ENCODE measurements around the gene ARL5C. TPM values are rescaled to one million over a fixed set of nuclear protein-coding genes. Genes with fewer than 3 reads are reported as not detected.
"Not testable (repeated sequence)": the region's sequence is repeated elsewhere in the genome, so short reads cannot be mapped to it uniquely, and the experiment has no call there.

Gene ARL5C
- total and polyA plus RNA-seq, 2 experiments from 2014 or later = not detected

DNA sequence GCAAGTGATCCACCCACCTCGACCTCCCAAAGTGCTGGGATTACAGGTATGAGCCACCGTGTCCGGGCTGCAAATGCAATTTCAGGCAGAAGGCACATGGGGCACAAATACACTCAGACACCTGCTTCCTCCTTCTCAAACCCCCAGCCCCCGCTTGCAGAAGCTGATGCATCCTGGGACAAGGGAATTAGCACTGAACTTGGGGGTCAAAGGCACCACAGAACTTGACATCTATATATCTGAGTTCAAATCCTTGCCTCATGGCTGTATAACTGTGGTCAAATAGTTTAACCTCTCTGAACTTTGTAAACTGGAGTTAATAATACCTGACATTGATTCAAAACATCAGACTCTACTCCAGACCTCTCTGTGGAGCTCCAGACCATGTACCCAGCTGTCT is 4.1 kb upstream of the ARL5C start:
- Histone ChIP-seq H3K4me2 (ENCODE audit: unreplicated experiment) (no peak overlapping the region), H4K20me1 (ENCODE audit: insufficient read depth) (no peaks in the 10 kb centered on the region), H3K4me3 (no peak overlapping the region), H3F3A (ENCODE audit: insufficient read depth) (no peaks in the 10 kb centered on the region), H3K27ac (no peak overlapping the region), H3K79me2 (ENCODE audit: insufficient read depth) (no peaks in the 10 kb centered on the region), H3K9me3 (ENCODE audit: low read depth) (no peaks in the 10 kb centered on the region), H3K9ac (no peak overlapping the region), H3K27me3 (replicated peaks; ENCODE audit: insufficient read depth) (no peaks in the 10 kb centered on the region; the same call in 1 of the 2 replicates), H3K4me1 (ENCODE audit: insufficient read depth) (no peaks in the 10 kb centered on the region), H2AFZ (no peak overlapping the region), H3K36me3 (ENCODE audit: low read depth) (no peaks in the 10 kb centered on the region), H3K9me2 (ENCODE audit: insufficient read depth) (no peaks in the 10 kb centered on the region)
- no peak for DNase-seq
- WGBS, 2 experiments (ENCODE audit: low coverage in 1 of 2, low lambda C conversion rate in 2 of 2, missing lambda C conversion rate in 2 of 2) = 70 to 72% methylated on average over 4 of the region's 4 CpGs
- in situ Hi-C loops (cut with MboI) = no loop called here
- TF ChIP-seq EZH2phosphoT487 (IDR thresholded peaks at IDR 0.05; ENCODE audit: insufficient read depth, low read depth) (no peak), EZH2 (IDR thresholded peaks at IDR 0.05; ENCODE audit: insufficient read depth, poor library complexity, severe bottlenecking) (no peak)

DNA sequence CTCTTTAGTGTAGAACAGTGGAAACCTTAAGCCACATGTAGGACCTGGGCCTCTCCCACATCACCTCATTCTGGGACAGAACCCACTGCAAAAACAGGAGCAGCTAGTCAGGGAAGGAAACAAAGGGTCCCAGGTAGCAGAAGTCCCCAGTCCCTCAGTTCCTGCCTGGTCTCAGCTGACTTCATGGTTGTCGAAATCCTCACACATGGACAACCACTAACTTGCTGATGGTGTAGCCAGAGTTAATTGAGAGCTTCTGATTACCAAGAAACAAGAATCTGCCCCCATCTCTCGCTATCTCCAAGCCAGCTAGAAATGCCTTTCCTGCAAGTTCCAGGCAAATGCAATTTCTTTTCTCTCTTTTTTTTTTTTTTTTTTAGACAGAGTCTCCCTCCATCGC is 3.6 kb upstream of the ARL5C start:
- no peaks in the 10 kb centered on the region for H3K9me3 ChIP-seq (ENCODE audit: low read depth)
- H3K9me2 ChIP-seq (ENCODE audit: insufficient read depth) = no peaks in the 10 kb centered on the region
- WGBS, 2 experiments (ENCODE audit: low coverage in 1 of 2, low lambda C conversion rate in 2 of 2, missing lambda C conversion rate in 2 of 2) = 48 to 55% methylated on average over 3 of the region's 3 CpGs
- H3K4me1 ChIP-seq (ENCODE audit: insufficient read depth) = no peaks in the 10 kb centered on the region
- H3K4me3 ChIP-seq = no peak overlapping the region
- no peaks in the 10 kb centered on the region for H3F3A ChIP-seq (ENCODE audit: insufficient read depth)
- H4K20me1 ChIP-seq (ENCODE audit: insufficient read depth) = no peaks in the 10 kb centered on the region
- H2AFZ ChIP-seq = no peak overlapping the region
- no peak for TF ChIP-seq EZH2phosphoT487 (IDR thresholded peaks at IDR 0.05; ENCODE audit: insufficient read depth, low read depth)
- TF ChIP-seq EZH2 (IDR thresholded peaks at IDR 0.05; ENCODE audit: insufficient read depth, poor library complexity, severe bottlenecking) = no peak
- no peaks in the 10 kb centered on the region; the same call in 1 of the 2 replicates for H3K27me3 ChIP-seq (replicated peaks; ENCODE audit: insufficient read depth)
- H3K9ac ChIP-seq = no peak overlapping the region
- no peaks in the 10 kb centered on the region for H3K36me3 ChIP-seq (ENCODE audit: low read depth)
- H3K27ac ChIP-seq = no peak overlapping the region
- in situ Hi-C loops (cut with MboI) = no loop called here
- DNase-seq = no peak
- no peak overlapping the region for H3K4me2 ChIP-seq (ENCODE audit: unreplicated experiment)
- no peaks in the 10 kb centered on the region for H3K79me2 ChIP-seq (ENCODE audit: insufficient read depth)

DNA sequence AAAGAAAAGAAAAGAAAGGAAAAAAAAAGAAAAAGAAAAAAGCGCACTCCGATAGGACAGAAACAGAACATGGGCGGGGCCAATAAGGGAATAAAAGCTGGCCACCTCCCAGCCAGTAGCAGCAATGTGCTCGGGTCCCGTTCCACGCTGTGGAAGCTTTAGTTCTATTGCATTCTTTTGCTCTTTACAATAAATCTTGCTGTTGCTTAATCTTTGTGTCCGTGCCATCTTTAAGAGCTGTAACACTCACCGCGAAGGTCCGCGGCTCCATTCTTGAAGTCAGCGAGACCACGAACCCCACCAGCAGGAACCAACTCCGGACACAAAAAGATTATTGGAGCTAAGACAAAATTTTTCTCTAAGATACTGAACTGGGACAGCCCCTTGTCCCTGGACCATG is 3.1 kb upstream of the ARL5C start:
- Histone ChIP-seq H3K4me1 (ENCODE audit: insufficient read depth) (0 out of 2 replicates have a peak, but pooled peaks cover 3% of the 10 kb centered on the region), H3K79me2 (ENCODE audit: insufficient read depth) (no peaks in the 10 kb centered on the region), H3K9me2 (ENCODE audit: insufficient read depth) (no peaks in the 10 kb centered on the region), H3K36me3 (ENCODE audit: low read depth) (no peaks in the 10 kb centered on the region), H3K27ac (no peak overlapping the region), H3K9me3 (ENCODE audit: low read depth) (no peaks in the 10 kb centered on the region), H3K27me3 (replicated peaks; ENCODE audit: insufficient read depth) (no peaks in the 10 kb centered on the region; the same call in 1 of the 2 replicates), H3K4me2 (ENCODE audit: unreplicated experiment) (no peak overlapping the region), H2AFZ (no peak overlapping the region), H3K9ac (no peak overlapping the region), H4K20me1 (ENCODE audit: insufficient read depth) (no peaks in the 10 kb centered on the region), H3K4me3 (no peak overlapping the region), H3F3A (ENCODE audit: insufficient read depth) (no peaks in the 10 kb centered on the region)
- in situ Hi-C loops (cut with MboI) = no loop called here
- no peak for DNase-seq
- TF ChIP-seq EZH2phosphoT487 (IDR thresholded peaks at IDR 0.05; ENCODE audit: insufficient read depth, low read depth) (no peak), EZH2 (IDR thresholded peaks at IDR 0.05; ENCODE audit: insufficient read depth, poor library complexity, severe bottlenecking) (no peak)
- WGBS, 2 experiments (ENCODE audit: low coverage in 1 of 2, low lambda C conversion rate in 2 of 2, missing lambda C conversion rate in 2 of 2) = 61 to 65% methylated on average over 14 of the region's 14 CpGs

DNA sequence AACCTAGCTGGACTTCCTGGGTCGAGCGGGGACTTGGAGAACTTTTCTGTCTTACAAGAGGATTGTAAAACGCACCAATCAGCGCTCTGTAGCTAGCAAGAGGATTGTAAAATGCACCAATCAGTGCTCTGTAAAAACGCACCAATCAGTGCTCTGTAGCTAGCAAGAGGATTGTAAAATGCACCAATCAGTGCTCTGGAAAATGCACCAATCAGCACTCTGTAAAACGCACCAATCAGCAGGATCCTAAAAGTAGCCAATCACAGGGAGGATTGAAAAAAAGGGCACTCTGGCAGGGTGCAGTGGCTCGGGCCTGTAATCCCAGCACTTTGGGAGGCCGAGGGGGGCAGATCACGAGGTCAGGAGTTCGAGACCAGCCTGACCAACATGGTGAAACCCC is 2.5 kb upstream of the ARL5C start:
- H4K20me1 ChIP-seq (ENCODE audit: insufficient read depth); H3F3A ChIP-seq (ENCODE audit: insufficient read depth); H3K4me2 ChIP-seq (ENCODE audit: unreplicated experiment); H3K27ac ChIP-seq; H3K79me2 ChIP-seq (ENCODE audit: insufficient read depth); H3K27me3 ChIP-seq (replicated peaks; ENCODE audit: insufficient read depth); H2AFZ ChIP-seq; H3K36me3 ChIP-seq (ENCODE audit: low read depth); DNase-seq; H3K9me3 ChIP-seq (ENCODE audit: low read depth); H3K9ac ChIP-seq; H3K9me2 ChIP-seq (ENCODE audit: insufficient read depth); H3K4me1 ChIP-seq (ENCODE audit: insufficient read depth); H3K4me3 ChIP-seq; in situ Hi-C loops (cut with MboI): not testable (repeated sequence)
- WGBS, 2 experiments (ENCODE audit: low coverage in 1 of 2, low lambda C conversion rate in 2 of 2, missing lambda C conversion rate in 2 of 2) = 79 to 81% methylated on average over 10 of the region's 10 CpGs

DNA sequence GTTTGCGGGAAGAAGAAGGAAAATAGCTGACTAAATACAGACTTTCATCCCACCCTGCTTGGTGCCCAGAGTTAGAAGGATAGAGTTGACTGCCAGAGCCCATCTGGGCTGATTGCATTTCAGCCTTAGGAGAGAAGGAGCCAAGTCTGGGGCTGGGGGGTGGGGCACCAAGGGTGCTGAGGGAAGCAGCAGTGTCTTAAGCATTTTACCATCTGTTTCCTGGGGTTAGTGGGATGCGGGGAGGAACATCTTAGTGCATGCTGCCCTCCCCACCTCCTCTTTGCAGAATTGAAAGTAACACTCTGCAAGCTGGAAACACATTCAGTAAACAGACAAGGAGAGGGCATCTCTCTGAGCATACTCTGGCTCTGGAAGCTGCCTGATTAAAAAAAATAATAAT is 1.5 kb upstream of the ARL5C start:
- Histone ChIP-seq H3K27ac (no peak overlapping the region), H4K20me1 (ENCODE audit: insufficient read depth) (no peaks in the 10 kb centered on the region), H3K9ac (no peak overlapping the region), H3K9me3 (ENCODE audit: low read depth) (no peaks in the 10 kb centered on the region), H2AFZ (no peak overlapping the region), H3K79me2 (ENCODE audit: insufficient read depth) (no peaks in the 10 kb centered on the region), H3K27me3 (replicated peaks; ENCODE audit: insufficient read depth) (no peaks in the 10 kb centered on the region; the same call in 1 of the 2 replicates), H3F3A (ENCODE audit: insufficient read depth) (no peaks in the 10 kb centered on the region), H3K9me2 (ENCODE audit: insufficient read depth) (no peaks in the 10 kb centered on the region), H3K36me3 (ENCODE audit: low read depth) (no peaks in the 10 kb centered on the region), H3K4me3 (no peak overlapping the region), H3K4me1 (ENCODE audit: insufficient read depth) (0 out of 2 replicates have a peak, but pooled peaks cover 4% of the 10 kb centered on the region), H3K4me2 (ENCODE audit: unreplicated experiment) (no peak overlapping the region)
- TF ChIP-seq EZH2 (IDR thresholded peaks at IDR 0.05; ENCODE audit: insufficient read depth, poor library complexity, severe bottlenecking) = no peak
- TF ChIP-seq EZH2phosphoT487 (IDR thresholded peaks at IDR 0.05; ENCODE audit: insufficient read depth, low read depth) = no peak
- 3 to 5% methylated on average over 2 of the region's 2 CpGs for WGBS, 2 experiments (ENCODE audit: low coverage in 1 of 2, low lambda C conversion rate in 2 of 2, missing lambda C conversion rate in 2 of 2)
- in situ Hi-C loops (cut with MboI) = no loop called here
- DNase-seq = no peak
